Measurements from ENCODE around the gene LSM14A. TPM values are rescaled to one million over a fixed set of nuclear protein-coding genes. Genes with fewer than 3 reads are reported as not detected.

LSM14A gene
- total and polyA plus RNA-seq, 9 of the 15 experiments (the other 6 are each of a cell fraction or from before 2014, with no cell fraction given), result 19.5 to 150 (median 95.1) TPM

DNA sequence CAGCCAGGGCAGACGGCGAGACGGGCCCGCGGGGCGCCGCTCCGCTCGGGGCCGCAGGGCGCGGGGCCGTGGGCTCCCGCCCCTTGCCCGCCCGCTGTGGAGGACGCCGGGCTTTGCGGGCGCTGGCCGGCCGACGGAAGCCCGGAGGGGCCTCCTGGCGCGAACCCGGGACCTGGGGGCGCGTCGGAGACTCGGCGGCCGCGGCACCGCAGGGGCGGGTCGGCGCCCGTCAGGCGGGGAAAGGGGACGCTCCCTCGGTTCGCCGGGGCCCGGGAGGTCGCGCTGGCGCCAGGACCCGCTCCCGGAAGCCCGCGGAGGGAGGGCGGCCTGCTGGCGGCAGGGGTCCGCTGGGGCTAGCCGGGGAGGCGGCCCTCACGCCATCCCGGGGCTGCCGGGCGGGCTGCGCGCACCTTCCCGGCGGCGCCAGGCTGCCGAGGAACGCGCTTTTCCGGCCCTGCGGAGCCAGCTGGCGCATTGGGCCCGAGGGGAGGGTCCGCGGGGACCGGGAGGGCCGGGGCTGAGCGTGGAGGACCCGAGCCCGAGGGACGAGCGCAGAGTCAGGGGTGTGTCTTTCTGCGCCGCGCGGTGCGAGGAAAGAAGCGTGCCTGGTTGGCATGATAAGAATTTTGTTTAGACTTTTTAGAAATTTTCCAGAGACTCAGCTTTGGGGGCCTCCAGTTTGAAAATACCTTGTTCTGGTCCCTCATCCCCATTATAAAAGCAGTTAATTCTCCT is 82.6 kb downstream of the LSM14A start (continued):
- TF ChIP-seq REST (IDR thresholded peaks at IDR 0.05; ENCODE audit: borderline replicate concordance) (no peak), REST (CRISPR knock-in tag; IDR thresholded peaks at IDR 0.05; ENCODE audit: low read depth) (0 out of 2 replicates have a peak, but pooled peaks have one; percentile 58), NONO (IDR thresholded peaks at IDR 0.05; ENCODE audit: low read depth in 2 of 2, low read length in 1 of 2) (peak in 1 of 2 experiments; percentile 73; a peak in 3 of 4 replicates), RBM15 (IDR thresholded peaks at IDR 0.05; ENCODE audit: insufficient read depth, low read length) (no peak), MEIS2 (IDR thresholded peaks at IDR 0.05; ENCODE audit: partially characterized antibody) (no peak), ZSCAN29 (IDR thresholded peaks at IDR 0.05) (no peak), FOXP1 (CRISPR knock-in tag; IDR thresholded peaks at IDR 0.05) (no peak), GABPB2 (CRISPR knock-in tag; conservative IDR thresholded peaks at IDR 0.05) (no peak), MAFF (IDR thresholded peaks at IDR 0.05; ENCODE audit: low read length) (no peak), BCLAF1 (IDR thresholded peaks at IDR 0.05; ENCODE audit: borderline replicate concordance in 1 of 2, control insufficient read depth in 1 of 2, low read depth in 2 of 2, low read length in 1 of 2) (no peak)

Data from K562 (cell line).